Measurements from ENCODE around the gene PSMD14.

Gene PSMD14

DNA sequence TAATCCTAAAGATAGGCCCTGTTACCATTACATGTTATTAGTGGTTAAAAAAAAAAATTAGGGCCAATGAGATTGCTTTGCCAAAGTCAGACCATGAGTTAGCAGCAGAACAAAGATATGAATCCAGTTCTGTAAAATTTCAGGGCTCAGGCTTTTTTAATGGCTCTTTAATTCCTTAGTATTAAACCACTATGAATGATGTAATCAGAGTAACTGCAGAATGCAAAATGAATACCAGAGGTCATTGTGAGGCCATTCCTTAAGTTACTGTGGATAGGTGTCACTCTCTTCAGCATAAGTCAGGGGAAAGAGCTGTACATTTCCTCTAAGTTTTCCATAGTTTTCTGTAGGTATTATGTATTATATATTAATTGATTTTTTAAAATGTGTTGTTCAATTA lies 65.7 kb downstream of the PSMD14 start:
- Histone ChIP-seq H3K36me3 (peaks cover 59% of the 10 kb centered on the region), H3K4me3 (no peak overlapping the region), H3K9me3 (no peaks in the 10 kb centered on the region), H3K4me1 (no peaks in the 10 kb centered on the region), H4K20me1 (no peaks in the 10 kb centered on the region), H3K27me3 (no peaks in the 10 kb centered on the region), H3K27ac (no peak overlapping the region), H3K4me2 (no peak overlapping the region), H3K9ac (no peak overlapping the region)
- TF ChIP-seq Cebpa-rat (IDR thresholded peaks at IDR 0.05), result no peak

DNA sequence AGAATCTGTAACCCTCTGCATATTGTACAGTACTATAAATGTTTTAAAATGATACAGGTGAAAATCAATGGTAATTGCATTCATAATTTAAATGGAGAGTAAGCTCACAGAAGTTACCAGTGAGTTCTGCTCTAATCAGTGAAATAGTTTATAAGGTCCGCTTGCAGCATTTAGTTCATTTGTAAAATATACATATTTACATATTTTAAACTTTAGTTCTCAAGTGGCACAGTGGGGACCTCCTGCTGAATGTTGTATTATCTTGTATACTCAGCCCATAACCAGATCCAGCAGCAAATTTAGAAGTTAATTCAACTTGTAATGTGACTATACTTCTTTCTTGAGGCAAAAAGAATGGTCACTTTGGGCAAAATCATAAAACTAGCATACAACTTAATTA lies 66.2 kb downstream of the PSMD14 start:
- Histone ChIP-seq H4K20me1 (no peaks in the 10 kb centered on the region), H3K4me3 (no peak overlapping the region), H3K9ac (no peak overlapping the region), H3K4me1 (no peaks in the 10 kb centered on the region), H3K9me3 (no peaks in the 10 kb centered on the region), H3K27me3 (no peaks in the 10 kb centered on the region), H3K36me3 (peaks cover 59% of the 10 kb centered on the region), H3K4me2 (no peak overlapping the region), H3K27ac (no peak overlapping the region)
- TF ChIP-seq Cebpa-rat (IDR thresholded peaks at IDR 0.05), result no peak

DNA sequence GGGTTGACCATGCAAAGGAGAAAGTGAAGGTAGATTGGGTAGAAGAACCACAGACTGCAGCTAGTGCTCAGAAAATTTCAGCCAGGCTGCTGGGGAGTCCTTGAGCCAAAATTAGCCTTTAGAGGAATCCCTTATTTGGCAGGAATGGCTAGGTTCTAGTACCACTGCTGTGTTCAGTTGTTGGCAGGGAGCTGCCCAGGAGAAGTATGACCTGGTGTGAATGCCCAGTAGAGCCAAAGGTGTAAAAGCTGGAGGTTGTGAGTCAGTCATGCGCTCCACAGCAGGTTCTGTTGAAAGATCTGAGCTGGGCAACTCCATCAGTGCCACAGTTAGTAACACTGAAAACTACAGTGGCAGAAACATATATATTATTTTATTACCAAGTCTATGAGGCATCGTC lies 71.5 kb downstream of the PSMD14 start:
- H3K4me3 ChIP-seq, result no peak overlapping the region
- H3K9me3 ChIP-seq, result no peaks in the 10 kb centered on the region
- no peaks in the 10 kb centered on the region for H3K27me3 ChIP-seq
- TF ChIP-seq Cebpa-rat (IDR thresholded peaks at IDR 0.05), result no peak
- no peaks in the 10 kb centered on the region for H4K20me1 ChIP-seq
- peaks cover 33% of the 10 kb centered on the region for H3K36me3 ChIP-seq
- H3K4me2 ChIP-seq, result no peak overlapping the region
- H3K4me1 ChIP-seq, result peaks cover 9% of the 10 kb centered on the region
- no peak overlapping the region for H3K27ac ChIP-seq
- no peak overlapping the region for H3K9ac ChIP-seq

DNA sequence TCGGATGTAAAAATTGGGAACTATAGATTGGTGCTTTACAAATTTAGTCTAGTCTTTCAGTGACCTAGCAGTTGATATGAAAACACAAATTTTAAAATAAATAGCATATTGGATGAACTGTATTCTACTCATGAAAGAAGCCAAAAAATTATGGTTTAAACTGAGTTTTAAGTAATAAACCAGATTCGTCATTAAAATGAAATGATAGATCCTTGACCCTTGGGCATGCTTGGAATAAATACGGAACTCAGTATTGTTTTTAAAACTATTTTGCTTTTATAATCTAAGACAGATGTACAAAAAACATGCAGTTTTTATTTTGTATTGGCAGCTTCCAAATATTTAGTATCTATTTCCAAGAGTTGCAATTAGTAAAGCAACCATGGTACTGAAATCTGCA lies 73.3 kb downstream of the PSMD14 start:
- Histone ChIP-seq H3K9ac (no peak overlapping the region), H3K36me3 (peaks cover 24% of the 10 kb centered on the region), H3K4me3 (no peak overlapping the region), H3K27me3 (no peaks in the 10 kb centered on the region), H4K20me1 (no peaks in the 10 kb centered on the region), H3K27ac (no peak overlapping the region), H3K9me3 (no peaks in the 10 kb centered on the region), H3K4me2 (no peak overlapping the region), H3K4me1 (peaks cover 24% of the 10 kb centered on the region)
- no peak for TF ChIP-seq Cebpa-rat (IDR thresholded peaks at IDR 0.05)

DNA sequence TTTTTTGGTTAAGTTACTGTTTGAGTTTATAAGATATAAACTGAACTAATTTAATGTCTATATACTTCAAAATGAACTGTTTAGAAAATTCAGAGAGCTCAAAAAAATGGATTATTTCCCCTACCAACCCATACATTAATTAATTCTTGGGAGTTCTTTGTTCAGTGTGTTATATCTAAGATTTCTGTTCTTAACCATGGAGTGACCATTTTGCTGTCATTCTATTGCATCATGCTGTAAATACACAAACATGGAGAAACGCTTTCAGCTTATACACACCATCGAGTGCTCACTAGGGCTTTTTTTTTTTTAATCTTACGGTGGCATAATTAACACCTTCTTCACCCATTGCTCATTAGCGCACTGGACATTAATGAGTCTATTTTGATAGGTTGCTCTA lies 74.5 kb downstream of the PSMD14 start:
- Histone ChIP-seq H3K9ac (no peak overlapping the region), H4K20me1 (no peaks in the 10 kb centered on the region), H3K4me1 (peaks cover 36% of the 10 kb centered on the region), H3K9me3 (no peaks in the 10 kb centered on the region), H3K27ac (no peak overlapping the region), H3K4me3 (no peak overlapping the region), H3K4me2 (no peak overlapping the region), H3K27me3 (no peaks in the 10 kb centered on the region), H3K36me3 (peaks cover 19% of the 10 kb centered on the region)
- no peak for TF ChIP-seq Cebpa-rat (IDR thresholded peaks at IDR 0.05)

DNA sequence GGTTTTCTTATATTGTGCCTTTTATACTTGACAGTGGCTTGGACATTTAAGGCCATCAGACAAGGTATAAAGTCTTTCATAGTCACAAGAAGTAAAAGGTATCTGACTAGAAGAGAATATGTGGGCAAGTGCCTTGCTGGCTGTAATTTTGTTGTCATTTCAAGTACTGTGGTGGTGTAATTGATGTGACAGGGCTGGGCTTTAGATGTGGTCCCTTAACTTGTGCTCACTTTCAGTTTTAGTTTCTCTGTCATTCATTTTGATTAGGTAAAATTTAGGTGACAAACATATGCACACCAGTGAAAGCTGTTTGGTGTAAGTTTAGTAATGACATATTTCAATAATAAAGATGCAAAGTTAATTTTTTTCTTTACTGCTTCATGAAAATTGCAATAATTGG lies 76.6 kb downstream of the PSMD14 start:
- no peaks in the 10 kb centered on the region for H3K27me3 ChIP-seq
- H3K4me2 ChIP-seq, result peak overlapping the region; percentile 63
- no peak overlapping the region for H3K9ac ChIP-seq
- no peak overlapping the region for H3K4me3 ChIP-seq
- H3K36me3 ChIP-seq, result peaks cover 8% of the 10 kb centered on the region; the same call in 1 of the 2 replicates
- no peaks in the 10 kb centered on the region for H4K20me1 ChIP-seq
- no peak for TF ChIP-seq Cebpa-rat (IDR thresholded peaks at IDR 0.05)
- 0 out of 2 replicates have a peak overlapping the region, but pooled peaks have one; percentile 69 for H3K27ac ChIP-seq
- no peaks in the 10 kb centered on the region for H3K9me3 ChIP-seq
- peaks cover 58% of the 10 kb centered on the region for H3K4me1 ChIP-seq

DNA sequence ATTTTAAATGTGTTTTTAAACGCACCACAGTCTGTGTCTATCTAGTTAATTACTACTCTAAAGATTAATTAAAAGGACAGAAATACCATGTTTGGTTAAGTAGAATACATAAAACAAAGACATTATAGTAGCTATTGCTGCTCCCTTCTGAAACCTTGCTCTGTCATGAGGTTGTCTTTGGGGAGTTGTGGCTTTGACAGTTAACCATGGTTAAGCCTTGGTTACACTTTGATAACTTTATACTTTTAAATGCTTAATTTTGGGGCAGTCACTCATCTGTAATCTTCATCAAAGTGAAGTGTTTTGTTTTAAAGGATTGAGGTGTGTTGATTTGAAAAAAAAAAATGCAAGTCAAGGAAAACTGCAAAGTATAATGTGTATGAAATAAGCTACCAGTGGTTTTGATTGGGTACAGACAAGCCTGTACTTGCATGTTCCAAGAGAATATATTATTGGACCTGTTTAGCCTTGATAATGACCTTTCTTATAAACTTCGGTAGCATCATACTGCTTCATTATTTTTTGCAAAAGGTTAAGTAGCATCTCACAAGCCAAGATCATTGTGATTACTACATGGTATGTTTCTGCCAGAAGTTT lies 78.1 kb downstream of the PSMD14 start:
- Histone ChIP-seq H3K27ac (peak overlapping the region; percentile 69), H3K9me3 (no peaks in the 10 kb centered on the region), H3K4me2 (peak overlapping the region; percentile 63), H3K4me3 (peak overlapping the region; percentile 31; the same call in 1 of the 2 replicates), H3K9ac (no peak overlapping the region), H3K4me1 (peaks cover 67% of the 10 kb centered on the region), H4K20me1 (no peaks in the 10 kb centered on the region), H3K36me3 (peaks cover 16% of the 10 kb centered on the region; the same call in 1 of the 2 replicates), H3K27me3 (no peaks in the 10 kb centered on the region)
- no peak for TF ChIP-seq Cebpa-rat (IDR thresholded peaks at IDR 0.05)

DNA sequence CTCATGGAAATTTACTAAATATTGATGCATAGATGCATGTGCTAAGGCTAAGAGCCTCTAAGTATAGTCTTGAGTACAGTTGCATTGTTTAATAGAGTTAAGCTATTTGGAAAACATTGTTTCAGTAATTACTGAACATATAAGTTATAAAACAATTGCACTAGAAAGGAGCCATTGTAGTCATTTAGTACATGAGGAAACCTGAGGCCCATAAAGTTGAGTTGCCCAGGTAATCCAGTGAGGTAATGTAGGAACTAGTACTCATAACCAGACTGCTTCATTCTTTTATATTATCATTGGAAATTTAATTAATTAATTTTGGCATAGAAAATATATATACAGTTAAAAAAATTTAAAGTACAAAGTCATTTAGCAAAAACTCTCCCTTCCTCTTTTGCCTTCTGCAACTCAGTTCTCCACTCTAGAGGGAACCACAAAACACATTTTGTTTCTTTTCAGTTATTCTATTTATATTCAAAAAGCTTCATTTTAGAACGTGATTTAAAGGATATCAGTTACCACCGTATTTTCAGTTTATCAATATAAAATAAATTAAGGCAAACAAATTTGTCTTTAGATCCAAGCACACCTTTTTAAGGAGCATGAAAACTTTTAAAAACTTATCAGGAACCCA lies 80.0 kb downstream of the PSMD14 start:
- H3K4me1 ChIP-seq, result peaks cover 67% of the 10 kb centered on the region
- peak overlapping the region; percentile 69 for H3K27ac ChIP-seq
- H3K4me2 ChIP-seq, result peak overlapping the region; percentile 64
- peaks cover 32% of the 10 kb centered on the region for H3K36me3 ChIP-seq
- no peak overlapping the region for H3K9ac ChIP-seq
- H3K9me3 ChIP-seq, result no peaks in the 10 kb centered on the region
- H3K27me3 ChIP-seq, result no peaks in the 10 kb centered on the region
- H3K4me3 ChIP-seq, result peak overlapping the region; percentile 25; the same call in 1 of the 2 replicates
- no peak for TF ChIP-seq Cebpa-rat (IDR thresholded peaks at IDR 0.05)
- no peaks in the 10 kb centered on the region for H4K20me1 ChIP-seq

DNA sequence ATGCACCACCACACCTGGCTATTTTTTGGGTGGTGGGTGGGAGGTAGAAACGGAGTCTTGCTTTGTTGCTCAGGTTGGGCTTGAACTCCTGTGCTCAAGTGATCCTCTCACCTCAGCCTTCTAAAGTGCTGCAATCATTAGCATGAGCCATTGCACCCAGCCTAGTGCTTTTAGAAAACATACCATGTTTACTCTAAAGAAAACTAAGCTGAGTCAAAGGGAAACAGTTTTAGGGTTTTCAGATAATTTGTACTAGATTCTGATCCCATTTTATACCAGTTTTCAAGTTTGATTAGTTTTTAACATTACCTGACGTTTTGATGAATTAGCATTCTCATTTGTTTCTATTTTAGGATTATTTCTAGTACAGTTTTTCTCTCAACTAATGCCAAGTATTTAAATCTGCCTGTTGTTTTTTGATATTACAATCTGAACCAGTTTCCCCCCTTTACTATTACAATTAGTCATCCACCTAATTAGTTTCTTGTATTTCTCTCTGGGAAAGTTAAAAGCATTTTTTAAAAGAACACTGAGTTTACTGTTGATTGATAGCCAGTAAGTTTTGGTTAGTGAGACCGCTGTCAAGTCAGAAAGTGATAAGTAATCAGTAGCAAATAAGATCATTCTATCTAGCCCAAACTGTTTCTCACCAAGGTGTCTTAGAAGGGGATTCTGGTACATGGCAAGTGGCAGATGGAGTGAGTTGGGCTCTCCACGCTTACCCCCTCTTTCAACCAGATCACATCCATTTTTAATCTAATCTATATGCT lies 83.7 kb downstream of the PSMD14 start:
- peaks cover 39% of the 10 kb centered on the region for H3K4me1 ChIP-seq
- H4K20me1 ChIP-seq, result no peaks in the 10 kb centered on the region
- H3K36me3 ChIP-seq, result peaks cover 69% of the 10 kb centered on the region
- no peak overlapping the region for H3K4me3 ChIP-seq
- TF ChIP-seq Cebpa-rat (IDR thresholded peaks at IDR 0.05), result no peak
- no peak overlapping the region for H3K4me2 ChIP-seq
- H3K9ac ChIP-seq, result no peak overlapping the region
- H3K9me3 ChIP-seq, result peaks cover 5% of the 10 kb centered on the region; the same call in 1 of the 2 replicates
- no peak overlapping the region for H3K27ac ChIP-seq
- no peaks in the 10 kb centered on the region for H3K27me3 ChIP-seq

DNA sequence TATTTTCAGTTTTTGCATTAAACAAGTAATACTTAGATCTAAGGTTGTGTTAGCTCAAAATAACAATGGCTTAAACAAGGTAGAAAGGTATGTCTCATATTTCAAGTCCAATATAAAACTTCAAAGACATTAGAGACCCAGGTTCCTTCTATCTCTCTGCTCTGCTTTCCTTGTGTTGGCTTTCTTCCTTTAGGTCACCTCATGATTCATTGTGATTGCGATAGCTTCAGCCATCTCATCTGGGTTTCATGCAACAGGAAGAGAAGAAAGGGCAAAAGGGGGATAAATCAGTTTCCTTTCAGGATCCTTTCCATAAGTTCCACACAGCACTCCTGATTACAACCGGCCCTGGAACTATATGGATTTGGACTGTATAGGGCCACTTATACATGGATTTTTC lies 91.9 kb downstream of the PSMD14 start:
- H3K4me3 ChIP-seq, result no peak overlapping the region
- H3K27me3 ChIP-seq, result no peaks in the 10 kb centered on the region
- TF ChIP-seq Cebpa-rat (IDR thresholded peaks at IDR 0.05), result no peak
- no peaks in the 10 kb centered on the region for H4K20me1 ChIP-seq
- no peak overlapping the region for H3K27ac ChIP-seq
- peaks cover 18% of the 10 kb centered on the region; the same call in 1 of the 2 replicates for H3K9me3 ChIP-seq
- H3K4me2 ChIP-seq, result no peak overlapping the region
- no peaks in the 10 kb centered on the region for H3K4me1 ChIP-seq
- H3K9ac ChIP-seq, result no peak overlapping the region
- H3K36me3 ChIP-seq, result peaks cover 76% of the 10 kb centered on the region
